ENCODE data around the gene ZDHHC17. TPM values are rescaled to one million over a fixed set of nuclear protein-coding genes. Genes with fewer than 3 reads are reported as not detected.
A peak's percentile ranks its signal among the peaks of the same experiment; 100 is the strongest.

ZDHHC17 gene
- total RNA-seq, 1 donor from 2014 or later: 17.0 TPM

DNA sequence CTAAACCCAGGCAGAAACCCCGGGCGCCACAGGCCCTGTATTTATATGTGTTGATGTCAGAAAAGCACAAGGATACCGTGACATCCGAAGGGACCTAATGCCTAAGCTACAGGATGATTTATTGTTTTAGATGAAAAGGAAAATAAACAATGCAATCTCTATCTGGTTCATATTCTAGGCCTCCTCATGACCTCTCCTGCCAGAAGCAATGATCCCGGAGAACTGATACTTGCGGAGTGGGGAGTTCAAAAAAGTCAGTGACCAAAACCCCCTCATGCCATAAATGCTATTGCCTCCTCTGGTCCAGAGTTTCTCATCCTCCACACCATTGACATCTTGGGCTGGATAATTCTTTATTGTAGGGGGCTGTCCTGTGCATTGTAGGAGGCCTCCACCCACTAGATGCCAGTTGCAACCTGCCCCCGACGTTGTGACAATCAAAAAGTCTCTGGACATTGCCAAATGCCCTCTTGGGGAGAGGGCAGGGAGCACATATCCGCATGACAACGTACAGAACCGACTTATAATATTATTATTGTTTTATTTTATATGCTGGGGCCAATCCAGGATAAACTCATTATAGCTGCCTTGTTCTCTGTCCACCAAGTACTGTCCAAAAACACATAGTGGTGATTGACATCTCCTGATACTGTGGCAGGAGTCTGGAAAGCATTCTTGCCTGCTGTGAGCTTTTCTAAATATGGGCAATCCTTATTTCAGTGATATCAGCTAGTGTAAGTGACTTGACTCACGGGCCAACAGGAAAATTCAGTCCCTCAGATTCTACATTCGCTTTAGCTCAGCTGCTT, 116.0 kb downstream of the ZDHHC17 start:
- TF ChIP-seq, protein P1, sequence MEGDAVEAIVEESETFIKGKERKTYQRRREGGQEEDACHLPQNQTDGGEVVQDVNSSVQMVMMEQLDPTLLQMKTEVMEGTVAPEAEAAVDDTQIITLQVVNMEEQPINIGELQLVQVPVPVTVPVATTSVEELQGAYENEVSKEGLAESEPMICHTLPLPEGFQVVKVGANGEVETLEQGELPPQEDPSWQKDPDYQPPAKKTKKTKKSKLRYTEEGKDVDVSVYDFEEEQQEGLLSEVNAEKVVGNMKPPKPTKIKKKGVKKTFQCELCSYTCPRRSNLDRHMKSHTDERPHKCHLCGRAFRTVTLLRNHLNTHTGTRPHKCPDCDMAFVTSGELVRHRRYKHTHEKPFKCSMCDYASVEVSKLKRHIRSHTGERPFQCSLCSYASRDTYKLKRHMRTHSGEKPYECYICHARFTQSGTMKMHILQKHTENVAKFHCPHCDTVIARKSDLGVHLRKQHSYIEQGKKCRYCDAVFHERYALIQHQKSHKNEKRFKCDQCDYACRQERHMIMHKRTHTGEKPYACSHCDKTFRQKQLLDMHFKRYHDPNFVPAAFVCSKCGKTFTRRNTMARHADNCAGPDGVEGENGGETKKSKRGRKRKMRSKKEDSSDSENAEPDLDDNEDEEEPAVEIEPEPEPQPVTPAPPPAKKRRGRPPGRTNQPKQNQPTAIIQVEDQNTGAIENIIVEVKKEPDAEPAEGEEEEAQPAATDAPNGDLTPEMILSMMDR (IDR thresholded peaks at IDR 0.05; ENCODE audit: borderline replicate concordance): no peak
- H3K27ac ChIP-seq (replicated peaks): peak overlapping the region; percentile 94
- no peaks in the 10 kb centered on the region for H3K27me3 ChIP-seq (ENCODE audit: low read depth)
- H3K9me3 ChIP-seq (replicated peaks): peaks cover 15% of the 10 kb centered on the region
- peaks cover 44% of the 10 kb centered on the region for H3K4me1 ChIP-seq
- intact Hi-C loops (cut with micrococcal nuclease): no loop called here
- DNase-seq: no peak
- H3K36me3 ChIP-seq: no peaks in the 10 kb centered on the region
- H3K4me3 ChIP-seq: peak overlapping the region; percentile 91

DNA sequence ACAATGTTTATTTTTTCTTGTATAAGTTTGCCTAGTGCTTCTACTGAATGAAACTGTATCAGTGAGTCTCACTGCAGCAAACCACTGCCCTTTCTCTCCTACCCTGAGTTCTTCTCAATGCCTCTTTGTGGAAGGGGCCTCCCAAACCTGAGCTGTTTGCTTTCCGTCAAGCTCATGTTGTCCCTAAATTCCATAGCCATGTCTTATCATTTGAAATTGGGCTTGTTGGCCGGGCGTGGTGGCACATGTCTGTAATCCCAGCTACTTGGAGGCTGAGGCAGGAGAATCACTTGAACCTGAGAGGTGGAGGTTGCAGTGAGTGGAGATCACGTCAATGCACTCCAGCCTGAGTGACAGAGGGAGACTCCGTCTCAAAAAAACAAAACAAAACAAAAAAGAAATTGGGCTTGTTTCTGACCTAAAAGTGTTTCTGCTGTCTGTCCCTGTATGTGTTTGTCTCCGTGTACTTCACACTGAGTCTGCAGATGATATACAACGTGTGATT, 116.7 kb downstream of the ZDHHC17 start:
- TF ChIP-seq, protein P1 (IDR thresholded peaks at IDR 0.05; ENCODE audit: borderline replicate concordance): no peak
- Histone ChIP-seq H3K27ac (replicated peaks) (peak overlapping the region; percentile 94), H3K4me1 (peaks cover 44% of the 10 kb centered on the region), H3K27me3 (ENCODE audit: low read depth) (no peaks in the 10 kb centered on the region), H3K9me3 (replicated peaks) (peaks cover 15% of the 10 kb centered on the region), H3K36me3 (no peaks in the 10 kb centered on the region), H3K4me3 (no peak overlapping the region)
- intact Hi-C loops (cut with micrococcal nuclease): no loop called here
- DNase-seq: no peak

DNA sequence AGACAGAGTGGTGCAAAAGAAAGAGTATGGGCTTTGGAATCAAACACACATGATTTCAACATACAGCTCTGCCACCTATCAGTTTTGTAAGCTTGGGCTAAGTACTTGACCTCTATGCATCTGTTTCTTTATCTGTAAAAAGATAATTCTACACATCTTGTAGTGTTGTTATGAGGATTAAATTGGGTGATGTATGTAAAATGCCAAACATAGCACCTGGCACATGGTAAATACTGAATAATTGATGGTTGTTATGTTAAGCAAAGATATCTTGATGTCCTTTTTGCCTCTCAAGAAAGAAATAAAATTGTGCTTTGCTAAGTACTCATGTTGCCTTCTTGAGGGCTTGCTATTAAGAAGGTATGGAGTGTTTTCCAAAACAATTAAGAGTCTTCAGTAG, 117.2 kb downstream of the ZDHHC17 start:
- H3K27ac ChIP-seq (replicated peaks): no peak overlapping the region
- no peak for DNase-seq
- H3K4me3 ChIP-seq: no peak overlapping the region
- TF ChIP-seq, protein P1 (IDR thresholded peaks at IDR 0.05; ENCODE audit: borderline replicate concordance): no peak
- intact Hi-C loops (cut with micrococcal nuclease): no loop called here
- no peaks in the 10 kb centered on the region for H3K36me3 ChIP-seq
- peaks cover 15% of the 10 kb centered on the region for H3K9me3 ChIP-seq (replicated peaks)
- peaks cover 44% of the 10 kb centered on the region for H3K4me1 ChIP-seq
- H3K27me3 ChIP-seq (ENCODE audit: low read depth): no peaks in the 10 kb centered on the region

DNA sequence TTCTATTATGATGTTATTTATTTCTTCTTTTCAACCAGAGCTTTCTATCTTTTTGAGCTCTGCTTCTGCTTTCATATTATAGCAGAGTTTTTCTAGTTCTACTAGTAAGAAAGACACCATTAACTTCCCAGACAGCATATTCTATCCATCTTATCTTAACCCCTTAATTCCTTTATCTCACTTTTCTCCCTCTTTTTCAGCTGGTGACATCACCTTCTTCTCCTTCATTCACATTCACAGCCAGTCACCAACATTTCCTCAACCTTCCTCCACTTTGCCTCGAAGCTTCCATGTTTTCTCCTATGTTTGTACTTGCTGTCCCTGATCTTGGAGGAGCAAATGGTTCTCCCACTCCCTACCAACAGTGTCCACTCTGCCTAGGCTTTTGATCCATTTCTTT, 118.5 kb downstream of the ZDHHC17 start:
- Histone ChIP-seq H3K27me3 (ENCODE audit: low read depth) (no peaks in the 10 kb centered on the region), H3K27ac (replicated peaks) (no peak overlapping the region), H3K4me3 (no peak overlapping the region), H3K36me3 (no peaks in the 10 kb centered on the region), H3K4me1 (peaks cover 39% of the 10 kb centered on the region), H3K9me3 (replicated peaks) (peaks cover 15% of the 10 kb centered on the region)
- TF ChIP-seq, protein P1 (IDR thresholded peaks at IDR 0.05; ENCODE audit: borderline replicate concordance): no peak
- intact Hi-C loops (cut with micrococcal nuclease): no loop called here
- DNase-seq: no peak

DNA sequence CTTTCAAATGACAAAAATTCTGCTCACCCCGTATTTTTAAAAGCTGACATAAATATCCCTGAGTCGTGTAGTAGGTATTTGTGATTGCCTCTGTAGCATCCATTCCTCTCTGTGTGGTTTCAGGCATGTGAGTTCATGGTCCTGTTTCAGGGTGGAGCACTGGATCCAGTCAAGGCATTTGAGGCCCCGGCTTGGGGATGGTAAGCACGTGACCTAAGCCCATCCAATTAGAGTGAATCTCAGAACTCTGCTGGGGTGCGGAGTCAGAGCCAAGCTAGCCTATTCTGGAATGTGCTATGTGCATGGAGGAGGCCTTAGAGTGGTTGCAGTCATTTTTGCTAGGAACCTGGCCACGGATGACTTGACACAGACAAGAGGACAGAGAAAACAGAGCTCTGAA, 119.2 kb downstream of the ZDHHC17 start:
- H3K4me1 ChIP-seq: peaks cover 33% of the 10 kb centered on the region
- intact Hi-C loops (cut with micrococcal nuclease): no loop called here
- no peak for DNase-seq
- no peak overlapping the region for H3K4me3 ChIP-seq
- no peaks in the 10 kb centered on the region for H3K36me3 ChIP-seq
- TF ChIP-seq, protein P1 (IDR thresholded peaks at IDR 0.05; ENCODE audit: borderline replicate concordance): no peak
- no peak overlapping the region for H3K27ac ChIP-seq (replicated peaks)
- peaks cover 15% of the 10 kb centered on the region for H3K9me3 ChIP-seq (replicated peaks)
- no peaks in the 10 kb centered on the region for H3K27me3 ChIP-seq (ENCODE audit: low read depth)

Measured in left ventricle myocardium inferior (tissue), 1 donor.